H1 (cell line): ENCODE results near the gene NPHP4. TPM values are rescaled to one million over a fixed set of nuclear protein-coding genes. Genes with fewer than 3 reads are reported as not detected.

Experiments
- BRCA1 ChIP-seq: IDR thresholded peaks from 2 replicates; pipeline ENCODE4 v1.6.1; 2012; ENCODE audit warnings: low read depth, low read length, improper control_type of control experiment
- CHD2 ChIP-seq: IDR thresholded peaks from 2 replicates; pipeline ENCODE4 v1.6.1; 2012; ENCODE audit warnings: low read length, improper control_type of control experiment
- EP300 ChIP-seq, 2 experiments: IDR thresholded peaks; 1 replicate in 1 of 2; 2 replicates in 1 of 2; pipeline ENCODE4 v1.6.1; 2011 to 2012; ENCODE audit warnings: low read depth in 2 of 2, low read length in 2 of 2, mild to moderate bottlenecking in 2 of 2, borderline replicate concordance in 1 of 2, inconsistent platforms in 1 of 2, moderate library complexity in 1 of 2
- KDM5A ChIP-seq: fragments of 200-600 bp; IDR thresholded peaks from 2 replicates; pipeline ENCODE4 v1.7.1; 2012; ENCODE audit warnings: mild to moderate bottlenecking, low read length, inconsistent platforms, mixed read lengths
- RAD21 ChIP-seq, 2 experiments: IDR thresholded peaks in 1 of 2; conservative IDR thresholded peaks in 1 of 2; 2 replicates each; pipeline ENCODE4 v1.6.1; 2011; ENCODE audit warnings: low read depth in 2 of 2, low read length in 2 of 2, improper control_type of control experiment in 1 of 2, inconsistent platforms in 1 of 2, mild to moderate bottlenecking in 1 of 2, moderate library complexity in 1 of 2
- RNF2 ChIP-seq: fragments of 200-900, 300-1000 bp; sonication (generic); IDR thresholded peaks from 2 replicates; pipeline ENCODE4 v1.7.1; 2016; ENCODE audit warnings: borderline replicate concordance, low read depth, mild to moderate bottlenecking, antibody characterized with exemption, low read length; ENCODE audit not compliant: poor library complexity, severe bottlenecking; ENCODE audit errors: missing control alignments
- TEAD4 ChIP-seq: IDR thresholded peaks from 2 replicates; pipeline ENCODE4 v1.6.1; 2012; ENCODE audit warnings: low read depth, low read length, inconsistent platforms, mixed read lengths
- polyA plus RNA-seq, 7 experiments: library from polyadenylated mRNA; depleted of rRNA in 3 of 7; stranded (reverse) in 5 of 7; unstranded in 2 of 7; fragments of >200 nt in 5 of 7; fragments of 200-250 nt in 2 of 7; gene quantifications; 1 replicate in 5 of 7; 2 replicates in 1 of 7; 4 replicates in 1 of 7; pipeline versions ENCODE4 v1.2.1 to v1.2.3, GENCODE V29; 2011 to 2013; ENCODE audit warnings: missing spikeins in 2 of 7, mixed read lengths in 2 of 7
- total RNA-seq: library from RNA; stranded (reverse); fragmentation: NEBNext Ultra II Directional; extraction: Animal tissue kit (Norgen Biotek cat#: 25700); gene quantifications from 2 replicates; pipeline ENCODE4 v1.2.1, GENCODE V29; 2021

NPHP4 gene
- total and polyA plus RNA-seq, 2 of the 8 experiments (the other 6 are each of a cell fraction or from before 2014, with no cell fraction given), result 5.8 to 14.0 TPM

DNA sequence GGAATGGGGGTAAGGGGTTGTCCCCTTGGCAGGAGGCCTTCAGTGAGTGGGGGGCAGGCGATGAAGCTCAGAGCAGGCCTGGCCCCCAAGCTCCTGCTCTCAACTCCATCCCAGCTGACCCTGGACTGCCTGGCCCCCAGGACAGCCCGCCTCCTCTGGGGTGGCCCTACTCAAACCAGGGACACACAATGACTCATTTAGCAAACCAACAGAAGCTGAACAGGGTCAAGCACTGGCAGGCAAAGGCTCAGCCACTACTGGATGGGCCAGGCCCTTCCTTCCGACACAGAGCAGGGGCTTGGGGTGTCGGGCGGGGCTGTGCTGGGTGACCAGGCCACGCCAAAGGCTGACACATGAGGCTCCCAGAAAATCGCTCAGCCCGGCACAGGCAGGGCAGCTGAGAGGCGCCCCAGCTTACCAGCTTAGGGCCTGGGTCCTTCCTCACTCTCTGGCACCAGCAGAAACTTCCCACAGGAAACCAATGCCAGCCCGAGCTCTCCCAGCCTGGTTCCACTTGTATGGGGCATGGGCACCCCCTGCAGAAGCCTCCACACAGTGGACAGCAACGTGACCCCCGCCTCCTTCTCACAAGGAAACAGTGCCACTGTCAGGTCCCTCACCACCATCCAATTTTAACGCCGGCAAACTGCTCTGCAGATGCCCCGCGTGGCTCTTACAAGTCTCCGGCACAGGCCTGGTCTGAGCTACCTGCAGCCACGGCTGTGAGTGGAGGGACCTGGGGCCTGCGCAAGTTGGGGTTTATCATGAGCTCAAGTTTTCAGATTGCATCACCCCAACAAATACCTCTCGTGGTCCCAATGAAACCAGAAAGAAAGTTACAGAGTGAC, 114.3 kb downstream of the NPHP4 start (continued):
- TF ChIP-seq EP300 (IDR thresholded peaks at IDR 0.05; ENCODE audit: borderline replicate concordance in 1 of 2, low read depth in 2 of 2, low read length in 2 of 2) (no peak), RNF2 (no peak), TEAD4 (no peak), CHD2 (no peak), BRCA1 (no peak), RAD21 (IDR thresholded peaks at IDR 0.05 in 1 of 2, conservative IDR thresholded peaks at IDR 0.05 in 1 of 2; ENCODE audit: low read depth in 2 of 2, low read length in 2 of 2) (no peak), KDM5A (no peak)
- TF ChIP-seq, all 59 proteins: peak for 0
